SU-DHL-6 (cell line): ENCODE data around the gene MOAP1.
A peak's percentile ranks its signal among the peaks of the same experiment; 100 is the strongest.

Source experiments
- H2AFZ ChIP-seq: fragments of 200-600 bp; sonication (generic); 2 replicates; pipeline ENCODE4 v1.6.1; 2014; ENCODE audit warnings: low read depth, mild to moderate bottlenecking, moderate library complexity, mixed read lengths, antibody characterized with exemption, low read length; ENCODE audit not compliant: severe bottlenecking
- H3F3A ChIP-seq: fragments of 200-600 bp; shearing (Covaris generic); 2 replicates; pipeline ENCODE4 v1.6.0; 2016; ENCODE audit warnings: antibody characterized with exemption, mild to moderate bottlenecking; ENCODE audit not compliant: insufficient read depth
- H3K27ac ChIP-seq: fragments of 200-600 bp; sonication (generic); 2 replicates; pipeline ENCODE4 v1.5.1; 2016; ENCODE audit warnings: low read depth, mild to moderate bottlenecking, low read length, moderate library complexity, mixed read lengths
- H3K27me3 ChIP-seq: fragments of 200-600 bp; sonication (generic), shearing (Covaris generic); 2 replicates; pipeline ENCODE4 v1.6.0; 2014; ENCODE audit warnings: mild to moderate bottlenecking, low read length
- H3K36me3 ChIP-seq: fragments of 200-600 bp; sonication (generic); 2 replicates; pipeline ENCODE4 v1.6.1; 2014; ENCODE audit warnings: mild to moderate bottlenecking, low read length, mixed read lengths
- H3K4me2 ChIP-seq: fragments of 300-600, 200-600 bp; shearing (Covaris generic), sonication (generic); 2 replicates; pipeline ENCODE4 v1.6.0; 2014; ENCODE audit warnings: low read length, low read depth, mild to moderate bottlenecking; ENCODE audit not compliant: poor library complexity, severe bottlenecking
- H3K4me3 ChIP-seq: fragments of 200-600 bp; sonication (generic); 2 replicates; pipeline ENCODE4 v1.5.1; 2014; ENCODE audit warnings: antibody characterized with exemption, low read length, mild to moderate bottlenecking, mixed read lengths; ENCODE audit not compliant: insufficient read depth, poor library complexity, severe bottlenecking
- H3K79me2 ChIP-seq: fragments of 200-600 bp; sonication (generic); 2 replicates; pipeline ENCODE4 v1.6.1; 2014; ENCODE audit warnings: mild to moderate bottlenecking, low read length, moderate library complexity; ENCODE audit not compliant: insufficient read depth
- H3K9ac ChIP-seq: fragments of 200-600 bp; sonication (generic); 2 replicates; pipeline ENCODE4 v1.7.0; 2014; ENCODE audit warnings: mild to moderate bottlenecking, low read length
- H3K9me2 ChIP-seq: fragments of 200-600 bp; sonication (generic); replicated peaks from 2 replicates; pipeline ENCODE4 v1.6.1; 2014; ENCODE audit warnings: low read length; ENCODE audit not compliant: insufficient read depth
- H3K9me3 ChIP-seq: fragments of 200-600 bp; sonication (generic); 2 replicates; pipeline ENCODE4 v1.6.1; 2014; ENCODE audit warnings: low read length, mixed read lengths; ENCODE audit not compliant: insufficient read depth
- H4K20me1 ChIP-seq: fragments of 200-600 bp; sonication (generic); 2 replicates; pipeline ENCODE4 v1.6.1; 2014; ENCODE audit warnings: low read depth, mild to moderate bottlenecking, antibody characterized with exemption, low read length, moderate library complexity, mixed read lengths
- CTCF ChIP-seq: fragments of 200-600 bp; sonication (generic); IDR thresholded peaks from one replicate; pipeline ENCODE4 v1.5.1; 2017; ENCODE audit warnings: antibody characterized with exemption, mild to moderate bottlenecking, low read length, moderate library complexity; ENCODE audit not compliant: insufficient read depth, poor library complexity, severe bottlenecking
- EZH2phosphoT487 ChIP-seq: fragments of 200-600 bp; sonication (generic), shearing (Covaris generic); conservative IDR thresholded peaks from 2 replicates; pipeline ENCODE4 v1.6.1; 2018; ENCODE audit warnings: mild to moderate bottlenecking, antibody characterized with exemption, low read length, moderate library complexity, mixed read lengths

Gene MOAP1

GRCh38 chr14:93214598-93214997 is 29.9 kb upstream of the MOAP1 start:
- Histone ChIP-seq H3K79me2 (peaks cover 9% of the 10 kb centered on the region), H3K4me2 (no peak overlapping the region), H3K9me2 (no peaks in the 10 kb centered on the region), H2AFZ (no peak overlapping the region), H3K9me3 (no peaks in the 10 kb centered on the region), H3K4me3 (no peak overlapping the region), H3K36me3 (peaks cover 20% of the 10 kb centered on the region), H3F3A (peaks cover 19% of the 10 kb centered on the region), H3K27ac (no peak overlapping the region), H3K9ac (no peak overlapping the region), H4K20me1 (no peaks in the 10 kb centered on the region), H3K27me3 (no peaks in the 10 kb centered on the region)
- TF ChIP-seq CTCF, result no peak

GRCh38 chr14:93212432-93212831 is 27.7 kb upstream of the MOAP1 start:
- Histone ChIP-seq H3K4me2 (peak overlapping the region; percentile 21), H3K4me3 (no peak overlapping the region), H3K9me3 (no peaks in the 10 kb centered on the region), H3K27ac (peak overlapping the region; percentile 60), H4K20me1 (no peaks in the 10 kb centered on the region), H2AFZ (no peak overlapping the region), H3K9ac (no peak overlapping the region), H3K79me2 (peaks cover 30% of the 10 kb centered on the region), H3F3A (peaks cover 29% of the 10 kb centered on the region), H3K36me3 (peaks cover 17% of the 10 kb centered on the region), H3K27me3 (no peaks in the 10 kb centered on the region), H3K9me2 (no peaks in the 10 kb centered on the region)
- TF ChIP-seq EZH2phosphoT487 (no peak), CTCF (no peak)

DNA sequence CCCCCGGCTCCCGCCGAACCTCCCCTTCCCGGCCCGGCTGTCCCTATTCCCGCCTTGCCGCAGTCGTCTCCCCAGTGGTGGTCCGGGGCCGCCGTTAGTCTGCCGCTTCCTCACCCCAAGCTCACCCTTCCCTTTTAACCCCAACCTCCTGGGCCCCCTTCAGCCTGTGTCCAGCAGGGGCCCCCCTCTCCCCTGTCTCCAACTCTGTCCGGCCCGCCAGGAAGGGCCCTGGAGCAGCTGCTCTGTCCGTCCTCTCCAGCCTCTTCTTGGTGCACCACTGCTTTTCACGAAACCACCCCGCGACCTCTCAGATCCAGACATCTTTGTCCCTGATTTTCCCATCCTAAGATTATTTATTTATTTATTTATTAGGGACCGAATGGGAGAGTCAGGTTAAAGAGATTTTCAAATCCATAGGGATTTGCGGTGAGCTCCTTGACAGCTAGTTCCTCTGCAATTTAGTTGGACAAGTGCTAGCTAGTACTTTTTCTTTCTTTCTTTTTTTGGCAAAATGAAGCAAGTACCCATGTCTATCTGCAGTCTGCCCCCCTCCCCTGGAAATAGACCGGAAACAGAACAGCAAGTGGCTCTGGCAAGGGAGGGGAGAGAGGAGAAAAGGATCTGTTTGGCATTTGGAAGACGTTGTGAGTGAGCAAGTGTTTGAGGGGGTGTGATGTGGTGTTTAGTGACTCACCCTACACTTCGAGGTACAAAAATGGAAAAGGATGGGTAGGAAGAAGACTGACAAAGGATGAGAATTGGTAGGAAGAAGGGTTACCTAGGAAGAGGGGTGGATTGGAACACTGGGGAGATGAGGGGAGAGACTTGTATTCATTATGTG is 23.0 kb upstream of the MOAP1 start:
- Histone ChIP-seq H3K27ac (peak overlapping the region; percentile 74), H3K27me3 (no peaks in the 10 kb centered on the region), H3F3A (peaks cover 44% of the 10 kb centered on the region), H3K9ac (peak overlapping the region; percentile 92), H3K79me2 (peaks cover 75% of the 10 kb centered on the region), H2AFZ (no peak overlapping the region), H3K4me2 (peak overlapping the region; percentile 85), H3K4me3 (peak overlapping the region; percentile 98), H3K9me3 (no peaks in the 10 kb centered on the region), H3K36me3 (peaks cover 19% of the 10 kb centered on the region; the same call in 1 of the 2 replicates), H3K9me2 (no peaks in the 10 kb centered on the region), H4K20me1 (peaks cover 20% of the 10 kb centered on the region; the same call in 1 of the 2 replicates)
- TF ChIP-seq EZH2phosphoT487 (no peak), CTCF (no peak)
